ENCODE measurements around the gene VRK2. TPM values are rescaled to one million over a fixed set of nuclear protein-coding genes. Genes with fewer than 3 reads are reported as not detected.
"Not testable (repeated sequence)": the region's sequence is repeated elsewhere in the genome, so short reads cannot be mapped to it uniquely, and the experiment has no call there.

VRK2 gene
- total RNA-seq, 2 experiments from 2014 or later, result 26.2 to 28.4 TPM

DNA sequence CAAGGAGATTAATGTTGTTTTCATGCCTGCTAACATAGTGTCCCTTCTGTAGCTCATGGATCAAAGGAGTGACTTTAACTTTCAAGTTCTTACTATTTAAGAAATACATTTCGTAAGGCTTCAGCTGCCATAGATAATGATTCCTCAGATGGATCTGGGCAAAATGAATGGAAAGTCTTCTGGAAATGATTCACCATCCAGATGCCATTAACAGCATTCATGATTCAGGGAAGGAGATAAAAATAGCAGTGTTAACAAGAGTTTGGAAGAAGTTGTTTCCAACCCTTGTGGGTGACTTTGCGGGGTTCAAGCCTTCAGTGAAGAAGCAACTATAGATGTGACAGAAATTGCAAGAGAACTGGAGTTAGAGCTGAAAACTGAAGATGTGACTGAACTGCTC, 17.0 kb downstream of the VRK2 start:
- no peak for ATAC-seq
- Mint-ChIP-seq H3K4me1 (peaks cover 14% of the 10 kb centered on the region), H3K27ac (no peak overlapping the region), H3K27me3 (no peaks in the 10 kb centered on the region), H3K9me3 (ENCODE audit: low read depth) (peaks cover 2% of the 10 kb centered on the region), H3K36me3 (peaks cover 39% of the 10 kb centered on the region), H3K4me3 (no peak overlapping the region)
- no peak for DNase-seq
- CTCF ChIA-PET, result interaction anchor here (0.9 kb wide), 1 partner anchor 11 kb away, joined by 3 read pairs; no protein-coding TSS in a partner anchor

- H3K36me3 Mint-ChIP-seq, result peaks cover 40% of the 10 kb centered on the region
- DNase-seq (no peak), ATAC-seq (peak; percentile 45)
- peaks cover 14% of the 10 kb centered on the region for H3K4me1 Mint-ChIP-seq
- peaks cover 2% of the 10 kb centered on the region for H3K9me3 Mint-ChIP-seq (ENCODE audit: low read depth)
- H3K27me3 Mint-ChIP-seq, result no peaks in the 10 kb centered on the region
- CTCF ChIA-PET, result interaction anchor here (0.9 kb wide), 1 partner anchor 11 kb away, joined by 3 read pairs; no protein-coding TSS in a partner anchor
- H3K27ac Mint-ChIP-seq, result no peak overlapping the region
- H3K4me3 Mint-ChIP-seq, result no peak overlapping the region
Observed at GRCh38 chr2:58064086-58064485, 17.5 kb downstream of the VRK2 start.

- H3K9me3 Mint-ChIP-seq (ENCODE audit: low read depth), result peaks cover 2% of the 10 kb centered on the region
- H3K27me3 Mint-ChIP-seq, result no peaks in the 10 kb centered on the region
- H3K4me1 Mint-ChIP-seq, result peaks cover 14% of the 10 kb centered on the region
- H3K36me3 Mint-ChIP-seq, result peaks cover 47% of the 10 kb centered on the region
- no peak for ATAC-seq
- no peak for DNase-seq
- CTCF ChIA-PET, result no interaction called here
- no peak overlapping the region for H3K4me3 Mint-ChIP-seq
- no peak overlapping the region for H3K27ac Mint-ChIP-seq
Observed at GRCh38 chr2:58065248-58065647, 18.6 kb downstream of the VRK2 start.

GRCh38 chr2:58067001-58067400, 20.4 kb downstream of the VRK2 start:
- peaks cover 14% of the 10 kb centered on the region for H3K4me1 Mint-ChIP-seq
- DNase-seq (no peak), ATAC-seq (no peak)
- H3K27me3 Mint-ChIP-seq, result no peaks in the 10 kb centered on the region
- peaks cover 47% of the 10 kb centered on the region for H3K36me3 Mint-ChIP-seq
- H3K9me3 Mint-ChIP-seq (ENCODE audit: low read depth), result peaks cover 2% of the 10 kb centered on the region
- no peak overlapping the region for H3K27ac Mint-ChIP-seq
- H3K4me3 Mint-ChIP-seq, result no peak overlapping the region
- CTCF ChIA-PET, result no interaction called here

- Mint-ChIP-seq H3K9me3 (ENCODE audit: low read depth) (peaks cover 2% of the 10 kb centered on the region), H3K4me1 (peaks cover 6% of the 10 kb centered on the region), H3K4me3 (no peak overlapping the region), H3K36me3 (peaks cover 59% of the 10 kb centered on the region), H3K27ac (no peak overlapping the region), H3K27me3 (no peaks in the 10 kb centered on the region)
- CTCF ChIA-PET, result no interaction called here
- DNase-seq, result no peak
- no peak for ATAC-seq
Observed at GRCh38 chr2:58070765-58071164, 24.2 kb downstream of the VRK2 start.

GRCh38 chr2:58072102-58072501, 25.5 kb downstream of the VRK2 start:
- Mint-ChIP-seq H3K4me1 (peaks cover 2% of the 10 kb centered on the region), H3K27ac (no peak overlapping the region), H3K4me3 (no peak overlapping the region), H3K27me3 (no peaks in the 10 kb centered on the region), H3K9me3 (ENCODE audit: low read depth) (peaks cover 2% of the 10 kb centered on the region), H3K36me3 (peaks cover 56% of the 10 kb centered on the region)
- DNase-seq, result no peak
- ATAC-seq, result no peak
- CTCF ChIA-PET, result no interaction called here

- DNase-seq (no peak), ATAC-seq (no peak)
- Mint-ChIP-seq H3K4me3 (no peak overlapping the region), H3K27ac (no peak overlapping the region), H3K9me3 (ENCODE audit: low read depth) (peaks cover 2% of the 10 kb centered on the region), H3K4me1 (peaks cover 2% of the 10 kb centered on the region), H3K36me3 (peaks cover 50% of the 10 kb centered on the region), H3K27me3 (no peaks in the 10 kb centered on the region)
- CTCF ChIA-PET, result no interaction called here
Observed at GRCh38 chr2:58073008-58073407, 26.4 kb downstream of the VRK2 start.

DNA sequence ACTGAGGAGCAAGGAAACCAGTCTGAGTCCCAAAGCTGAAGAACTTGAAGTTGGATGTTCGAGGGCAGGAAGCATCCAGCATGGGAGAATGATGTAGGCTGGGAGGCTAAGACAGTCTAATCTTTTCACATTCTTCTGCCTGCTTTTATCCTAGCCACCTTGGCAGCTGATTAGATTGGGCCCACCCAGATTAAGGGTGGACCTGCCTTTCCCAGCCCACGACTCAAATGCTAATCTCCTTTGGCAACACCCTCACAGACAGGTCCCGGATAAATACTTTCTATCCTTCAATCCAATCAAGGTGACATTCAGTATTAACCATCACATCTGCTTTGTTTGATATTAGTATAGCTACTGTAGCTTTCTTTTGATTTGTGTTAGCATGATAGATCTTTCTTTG, 27.1 kb downstream of the VRK2 start:
- H3K4me3 Mint-ChIP-seq, result no peak overlapping the region
- H3K36me3 Mint-ChIP-seq, result peaks cover 43% of the 10 kb centered on the region
- H3K27ac Mint-ChIP-seq, result no peak overlapping the region
- ATAC-seq (no peak), DNase-seq (no peak)
- H3K27me3 Mint-ChIP-seq, result no peaks in the 10 kb centered on the region
- no peaks in the 10 kb centered on the region for H3K9me3 Mint-ChIP-seq (ENCODE audit: low read depth)
- peaks cover 2% of the 10 kb centered on the region for H3K4me1 Mint-ChIP-seq
- CTCF ChIA-PET, result no interaction called here

GRCh38 chr2:58081000-58081399, 34.4 kb downstream of the VRK2 start:
- Mint-ChIP-seq H3K9me3 (ENCODE audit: low read depth) (no peaks in the 10 kb centered on the region), H3K4me3 (no peak overlapping the region), H3K36me3 (peaks cover 12% of the 10 kb centered on the region), H3K4me1 (no peaks in the 10 kb centered on the region), H3K27ac (no peak overlapping the region), H3K27me3 (no peaks in the 10 kb centered on the region)
- ATAC-seq (no peak), DNase-seq (no peak)
- CTCF ChIA-PET, result no interaction called here

- H3K27me3 Mint-ChIP-seq, result no peaks in the 10 kb centered on the region
- no peak for DNase-seq
- no peak overlapping the region for H3K4me3 Mint-ChIP-seq
- H3K36me3 Mint-ChIP-seq, result peaks cover 54% of the 10 kb centered on the region
- no peak overlapping the region for H3K27ac Mint-ChIP-seq
- CTCF ChIA-PET, result no interaction called here
- ATAC-seq, result no peak
- H3K9me3 Mint-ChIP-seq (ENCODE audit: low read depth), result peaks cover 2% of the 10 kb centered on the region
- H3K4me1 Mint-ChIP-seq, result no peaks in the 10 kb centered on the region
Observed at GRCh38 chr2:58089081-58089480, 42.5 kb downstream of the VRK2 start.

- DNase-seq; H3K4me3 Mint-ChIP-seq; H3K9me3 Mint-ChIP-seq (ENCODE audit: low read depth); ATAC-seq; H3K27me3 Mint-ChIP-seq; CTCF ChIA-PET; H3K27ac Mint-ChIP-seq; H3K4me1 Mint-ChIP-seq: not testable (repeated sequence)
- peaks cover 58% of the 10 kb centered on the region for H3K36me3 Mint-ChIP-seq
Observed at GRCh38 chr2:58092772-58093171, 46.2 kb downstream of the VRK2 start.

- H3K4me3 Mint-ChIP-seq, result no peak overlapping the region
Observed at GRCh38 chr2:58097025-58097424, 50.4 kb downstream of the VRK2 start.

GRCh38 chr2:58098254-58099095, 51.9 kb downstream of the VRK2 start:
- no peaks in the 10 kb centered on the region for H3K27me3 Mint-ChIP-seq
- H3K27ac Mint-ChIP-seq, result no peak overlapping the region
- no peak overlapping the region for H3K4me3 Mint-ChIP-seq
- DNase-seq, result no peak
- no peaks in the 10 kb centered on the region for H3K4me1 Mint-ChIP-seq
- peaks cover 29% of the 10 kb centered on the region for H3K36me3 Mint-ChIP-seq
- peaks cover 2% of the 10 kb centered on the region for H3K9me3 Mint-ChIP-seq (ENCODE audit: low read depth)
- CTCF ChIA-PET, result no interaction called here
- ATAC-seq, result no peak

More at GRCh38 chr2:58097025-58097424, 50.4 kb downstream of the VRK2 start:
- Mint-ChIP-seq H3K36me3 (peaks cover 31% of the 10 kb centered on the region), H3K27ac (no peak overlapping the region), H3K27me3 (no peaks in the 10 kb centered on the region), H3K9me3 (ENCODE audit: low read depth) (peaks cover 2% of the 10 kb centered on the region), H3K4me1 (no peaks in the 10 kb centered on the region)
- no peak for ATAC-seq
- no peak for DNase-seq
- CTCF ChIA-PET, result no interaction called here

DNA sequence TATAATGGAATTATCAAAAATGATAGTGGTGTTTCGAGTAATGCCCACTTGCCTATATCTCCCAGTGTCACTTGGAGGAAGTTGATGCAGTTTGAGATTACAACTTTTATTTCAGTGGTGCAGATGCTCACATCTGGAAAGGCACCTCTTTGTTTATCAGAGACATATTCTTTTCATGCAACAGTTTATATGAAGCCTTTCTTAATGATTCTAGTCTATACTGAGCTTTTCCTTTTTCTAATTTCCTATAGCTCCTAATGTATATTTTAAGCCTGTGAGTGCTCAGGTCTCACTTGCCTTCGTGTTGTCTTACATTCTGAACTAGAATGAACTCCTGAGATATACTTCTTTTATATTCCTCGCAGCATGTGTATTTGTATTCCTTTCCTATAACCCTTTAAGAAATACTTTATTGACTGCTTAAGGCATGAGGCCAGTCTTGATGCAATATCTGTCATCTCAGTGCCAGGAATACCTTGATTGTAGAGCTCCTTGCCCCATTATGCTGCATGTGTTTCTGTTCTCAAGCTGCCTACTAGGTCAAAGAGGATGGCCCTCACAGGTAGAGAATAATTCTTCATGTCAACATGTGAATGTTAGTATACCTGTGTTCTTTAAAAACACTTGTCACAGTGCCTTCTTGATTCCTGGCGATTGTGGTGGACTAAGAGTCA, 52.6 kb downstream of the VRK2 start:
- no peak for ATAC-seq
- H3K27ac Mint-ChIP-seq, result no peak overlapping the region
- H3K4me1 Mint-ChIP-seq, result no peaks in the 10 kb centered on the region
- no peak overlapping the region for H3K4me3 Mint-ChIP-seq
- H3K9me3 Mint-ChIP-seq (ENCODE audit: low read depth), result peaks cover 2% of the 10 kb centered on the region
- H3K36me3 Mint-ChIP-seq, result peaks cover 26% of the 10 kb centered on the region
- no peak for DNase-seq
- no peaks in the 10 kb centered on the region for H3K27me3 Mint-ChIP-seq
- CTCF ChIA-PET, result no interaction called here
